Measurements from ENCODE around the gene MPEG1. TPM values are rescaled to one million over a fixed set of nuclear protein-coding genes. Genes with fewer than 3 reads are reported as not detected.

The MPEG1 gene
- not detected in 2 replicates for total RNA-seq

GRCh38 chr11:59212744-59213631 is at the start of gene MPEG1:
TSS of gene MPEG1 (minus strand) at chr11:59212927. CDS start at chr11:59212865, 62 bp downstream.

GRCh38 chr11:59171508-59172322 is 41.0 kb downstream of the MPEG1 start, which contains the start of gene DTX4:
TSS of gene DTX4 (plus strand) at chr11:59172132. CDS start at chr11:59172596, 464 bp downstream.

Small RNAs within 50 kb of the gene (small RNA-seq; reads per million reads assigned to genes)
- gene RN7SL42P: not detected

Other genes starting within 250 kb of the MPEG1 start
- not detected in 2 replicates for gene GLYATL1B, start 126.6 kb downstream of the MPEG1 start, total RNA-seq
- 29.9 and 40.4 TPM in 2 replicates for gene FAM111B, start 105.7 kb downstream of the MPEG1 start, total RNA-seq
- gene FAM111A, start 70.1 kb downstream of the MPEG1 start, total RNA-seq: 73.5 and 98.7 TPM in 2 replicates
- 0.14 and 0.53 TPM in 2 replicates for gene DTX4, start 40.8 kb downstream of the MPEG1 start, total RNA-seq
- gene OR5AN1, start 146.0 kb upstream of the MPEG1 start, total RNA-seq: not detected in 2 replicates
- not detected in 2 replicates for gene OR5A2, start 213.5 kb upstream of the MPEG1 start, total RNA-seq
- gene OR5A1, start 223.5 kb upstream of the MPEG1 start, total RNA-seq: not detected in 2 replicates
- not detected in 2 replicates for gene OR4D6, start 244.0 kb upstream of the MPEG1 start, total RNA-seq